NK-92 (cell line): Measurements from ENCODE around the gene NME4.
"Not testable (repeated sequence)": the region's sequence is repeated elsewhere in the genome, so short reads cannot be mapped to it uniquely, and the experiment has no call there.

ENCODE experiments used
- DNase-seq: peaks from one replicate; lab custom pipeline; 2025; ENCODE audit not compliant: unreplicated experiment; lab: John Stamatoyannopoulos, UW

NME4 gene

DNA sequence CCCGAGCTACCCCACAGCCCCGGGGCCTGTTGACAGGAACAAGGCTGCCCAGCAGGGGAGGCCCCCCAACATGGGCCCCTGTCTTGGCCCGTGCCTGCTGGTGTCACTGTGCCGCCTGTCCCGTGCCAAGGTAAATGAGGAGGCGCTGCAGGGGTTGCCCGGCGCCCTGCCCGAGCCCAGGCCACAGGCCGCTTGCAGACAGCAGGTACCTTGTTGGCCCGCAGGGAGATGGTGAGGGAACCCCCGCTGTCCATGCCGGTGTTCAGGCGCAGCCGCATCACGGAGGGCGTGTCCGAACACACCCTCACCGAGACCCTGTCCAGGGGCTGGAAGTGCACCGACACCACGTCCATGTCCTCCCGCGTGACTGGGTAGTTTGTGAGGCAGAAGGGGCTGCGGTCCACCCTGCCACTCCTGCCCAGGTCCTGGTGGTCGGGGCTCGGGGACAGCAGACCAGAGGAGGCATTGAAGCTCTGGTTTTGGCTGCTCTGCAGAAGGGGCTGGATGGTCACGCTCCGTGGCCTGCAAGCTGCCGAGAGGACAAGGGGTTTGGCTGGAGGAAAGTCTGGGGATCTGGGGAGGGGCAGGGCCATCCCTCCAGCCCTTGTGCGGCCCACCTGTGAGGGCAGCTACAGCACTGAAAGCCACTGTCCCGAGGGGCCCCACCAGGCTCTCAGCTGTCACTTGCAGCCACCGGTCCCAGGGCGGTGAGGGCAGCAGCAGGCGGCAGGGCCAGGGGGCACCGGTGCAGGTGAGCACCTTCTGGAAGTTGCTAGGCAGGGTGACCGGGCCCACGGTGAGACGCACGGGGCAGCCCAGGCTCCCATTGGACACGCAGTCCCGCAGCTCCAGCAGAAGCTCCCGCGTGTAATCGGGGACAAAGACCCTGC is 20.8 kb upstream of the NME4 start:
- no peak for DNase-seq

DNA sequence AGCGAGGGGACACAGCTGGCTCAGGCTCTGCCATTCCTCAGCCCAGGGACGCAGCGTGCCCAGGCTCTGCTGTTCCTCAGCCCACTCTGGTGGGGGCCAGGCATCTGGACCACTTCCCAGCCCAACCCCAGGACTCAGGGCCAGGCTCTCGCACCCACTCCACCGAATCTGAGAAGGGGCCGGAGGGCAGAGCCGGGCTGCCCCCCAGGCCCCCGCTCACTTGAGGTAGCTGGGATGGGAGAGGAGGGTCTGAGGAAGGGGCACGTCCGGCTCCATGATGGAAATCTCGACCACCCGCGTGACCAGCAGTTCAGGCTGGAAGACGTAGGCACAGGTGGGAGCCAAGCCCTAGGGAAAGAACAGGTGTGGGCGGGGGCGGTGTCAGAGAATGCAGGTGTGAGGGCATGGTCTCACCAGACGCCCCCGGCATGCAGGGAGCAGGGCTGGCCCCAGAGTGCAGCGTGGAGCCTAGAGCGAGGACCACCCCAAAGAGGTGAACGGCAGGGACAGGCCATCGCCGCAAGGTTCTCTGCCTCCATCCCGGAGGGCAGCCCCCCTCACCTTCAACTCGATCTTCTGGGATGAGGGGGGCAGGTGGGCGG is 20.1 kb upstream of the NME4 start:
- no peak for DNase-seq

DNA sequence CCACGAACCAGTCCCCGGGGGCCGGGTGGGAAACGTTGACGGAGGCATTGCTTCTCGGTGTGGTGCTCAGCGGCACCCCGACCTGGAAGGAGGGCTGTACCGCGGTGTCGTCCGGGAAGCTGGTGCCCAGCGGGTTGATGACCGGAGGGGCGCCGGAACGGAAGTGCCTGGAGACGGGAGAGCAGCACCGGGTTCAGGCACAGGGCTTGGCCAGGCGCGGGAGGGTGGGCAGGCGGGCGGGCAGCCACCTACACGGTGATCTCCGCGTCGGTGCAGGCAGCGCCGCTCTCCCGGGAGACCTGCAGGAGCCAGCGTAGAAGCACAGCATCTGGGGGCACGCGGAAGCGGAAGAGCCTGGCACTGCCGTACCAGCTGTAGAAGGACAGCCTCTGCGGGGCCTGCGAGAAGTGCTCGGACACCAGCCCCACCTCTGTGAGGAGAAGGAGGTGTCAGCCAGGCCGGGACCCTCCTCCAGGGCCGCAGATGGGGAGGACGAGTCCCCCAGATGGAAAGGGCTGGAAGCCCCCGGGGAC is 19.5 kb upstream of the NME4 start:
- DNase-seq: no peak

DNA sequence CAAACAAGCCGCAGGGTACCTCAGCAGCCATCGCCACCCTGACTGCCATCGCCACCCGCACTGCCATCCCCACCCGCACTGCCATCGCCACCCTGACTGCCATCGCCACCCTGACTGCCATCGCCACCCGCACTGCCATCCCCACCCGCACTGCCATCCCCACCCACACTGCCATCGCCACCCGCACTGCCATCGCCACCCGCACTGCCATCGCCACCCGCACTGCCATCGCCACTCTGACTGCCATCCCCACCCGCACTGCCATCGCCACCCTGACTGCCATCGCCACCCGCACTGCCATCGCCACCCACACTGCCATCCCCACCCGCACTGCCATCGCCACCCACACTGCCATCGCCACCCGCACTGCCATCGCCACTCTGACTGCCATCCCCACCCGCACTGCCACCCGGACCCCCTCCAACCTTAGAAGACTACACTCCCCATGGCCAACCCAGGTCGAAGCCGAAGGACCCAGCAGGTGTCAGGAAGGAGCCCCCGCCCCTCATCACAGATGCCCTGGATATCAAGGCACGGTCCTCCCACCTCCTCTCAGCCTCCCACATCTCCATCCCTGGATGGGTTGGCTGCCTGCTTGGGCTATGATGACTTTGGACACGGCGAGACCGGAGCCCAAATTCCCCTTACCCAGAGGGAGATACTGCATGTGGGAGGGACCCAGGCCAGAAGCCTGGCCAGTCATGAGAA is 18.7 kb upstream of the NME4 start:
- not testable (repeated sequence) for DNase-seq

- no peak for DNase-seq
Measured at GRCh38 chr16:378821-379182, 18.2 kb upstream of the NME4 start.

GRCh38 chr16:379183-379960 is 17.6 kb upstream of the NME4 start:
- no peak for DNase-seq

- no peak for DNase-seq
Measured at GRCh38 chr16:379961-380761, 16.8 kb upstream of the NME4 start.

DNA sequence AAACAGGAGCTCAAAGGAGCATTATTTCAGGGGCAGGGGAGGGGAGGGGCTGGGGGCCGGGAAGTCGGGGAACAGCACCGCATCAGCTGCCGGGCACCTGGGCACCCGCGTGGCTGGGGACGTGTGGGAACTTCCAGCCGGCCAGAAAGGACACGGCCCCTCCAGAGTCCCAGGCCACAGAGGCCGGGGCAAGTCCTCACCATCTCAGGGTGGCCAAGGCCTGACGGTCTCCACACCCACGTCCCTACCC is 16.3 kb upstream of the NME4 start:
- DNase-seq: no peak

DNA sequence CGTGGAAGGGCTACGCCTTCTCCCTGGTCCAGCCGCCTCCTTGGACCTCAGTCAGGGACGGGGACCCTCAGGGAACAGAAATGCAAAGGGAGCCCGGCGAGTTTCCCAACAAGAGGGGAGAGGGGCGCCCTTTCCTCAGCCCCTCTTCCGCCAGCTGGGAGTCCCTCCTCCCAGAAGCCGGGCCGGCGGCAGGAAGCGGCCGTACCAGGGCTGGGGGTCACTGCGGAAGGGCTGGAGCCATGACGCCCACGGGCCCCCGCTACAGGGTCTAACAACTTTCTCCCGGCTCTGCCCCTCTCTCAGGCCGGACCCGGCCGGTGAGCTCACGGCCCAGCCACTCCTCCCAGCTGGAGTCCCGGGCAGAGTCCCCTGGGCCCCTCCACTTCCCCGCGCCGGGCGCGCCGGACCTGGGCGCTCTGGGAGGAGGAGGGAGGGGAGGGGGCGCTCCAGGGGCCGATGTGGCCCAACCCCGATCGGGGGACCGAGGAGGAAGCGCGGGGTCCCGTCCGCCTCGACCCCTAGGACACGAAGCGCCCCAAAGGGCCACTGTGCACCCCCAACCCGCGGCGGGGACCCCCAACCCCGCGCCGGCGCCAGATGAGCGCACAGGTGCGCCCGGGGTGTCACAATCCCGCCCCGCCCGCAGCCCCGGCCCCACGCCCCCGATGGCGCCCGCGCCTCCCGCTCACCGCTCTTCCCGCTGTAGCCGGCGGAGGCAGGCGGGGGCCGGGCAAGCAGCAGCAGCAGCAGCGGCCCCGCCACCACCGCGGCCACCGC is 15.8 kb upstream of the NME4 start:
- DNase-seq: no peak

DNA sequence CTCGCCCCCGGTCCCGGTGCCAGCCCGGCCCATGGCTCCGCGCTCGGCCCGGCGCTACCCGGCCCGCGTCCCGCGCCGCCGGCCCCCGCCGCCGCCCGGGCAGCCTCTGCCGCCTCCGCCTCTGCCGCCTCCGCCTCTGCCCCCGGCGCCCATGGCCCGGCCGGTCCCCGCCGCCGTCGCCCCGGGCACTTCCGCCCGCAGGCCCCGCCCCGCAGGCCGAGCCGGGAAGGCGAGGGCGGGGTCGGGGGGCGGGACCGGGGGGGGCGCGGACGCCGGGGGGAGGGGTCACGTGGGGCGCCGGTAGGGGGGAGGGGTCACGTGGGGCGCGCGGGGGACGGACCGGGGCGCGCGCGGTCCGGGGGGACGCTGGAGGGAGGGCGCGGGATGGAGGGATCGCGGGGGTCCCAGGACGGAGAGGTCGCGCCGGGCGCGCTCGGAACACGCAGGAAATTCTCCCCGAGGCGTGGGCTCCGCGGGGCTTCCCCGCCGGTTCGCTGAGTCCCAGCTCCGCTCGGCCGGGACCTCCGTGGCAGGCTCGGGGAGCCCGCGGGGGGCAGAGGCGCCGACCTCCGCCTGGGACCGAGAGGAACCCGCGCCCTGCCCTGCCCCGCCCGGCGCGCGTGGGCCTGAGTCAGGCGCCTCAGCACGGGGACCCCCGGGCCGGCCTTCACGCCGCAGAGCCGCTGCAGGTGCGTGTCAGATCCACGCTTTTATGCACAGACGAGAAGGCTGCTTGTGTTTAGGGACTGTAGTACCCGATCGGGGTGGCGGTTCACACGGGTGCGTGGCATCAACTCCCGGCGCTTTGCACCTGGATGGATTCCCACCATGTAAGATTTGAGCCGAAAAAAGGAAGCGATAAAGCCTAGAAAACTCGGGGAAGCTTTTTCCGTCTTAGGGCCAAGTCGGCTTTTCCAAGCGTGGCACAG is 14.9 kb upstream of the NME4 start, which contains the start of gene PGAP6:
TSS of gene PGAP6 (minus strand) at position 190 of the 929 bp plus-strand sequence. CDS start at position 33, 157 bp downstream.
- DNase-seq: no peak

DNA sequence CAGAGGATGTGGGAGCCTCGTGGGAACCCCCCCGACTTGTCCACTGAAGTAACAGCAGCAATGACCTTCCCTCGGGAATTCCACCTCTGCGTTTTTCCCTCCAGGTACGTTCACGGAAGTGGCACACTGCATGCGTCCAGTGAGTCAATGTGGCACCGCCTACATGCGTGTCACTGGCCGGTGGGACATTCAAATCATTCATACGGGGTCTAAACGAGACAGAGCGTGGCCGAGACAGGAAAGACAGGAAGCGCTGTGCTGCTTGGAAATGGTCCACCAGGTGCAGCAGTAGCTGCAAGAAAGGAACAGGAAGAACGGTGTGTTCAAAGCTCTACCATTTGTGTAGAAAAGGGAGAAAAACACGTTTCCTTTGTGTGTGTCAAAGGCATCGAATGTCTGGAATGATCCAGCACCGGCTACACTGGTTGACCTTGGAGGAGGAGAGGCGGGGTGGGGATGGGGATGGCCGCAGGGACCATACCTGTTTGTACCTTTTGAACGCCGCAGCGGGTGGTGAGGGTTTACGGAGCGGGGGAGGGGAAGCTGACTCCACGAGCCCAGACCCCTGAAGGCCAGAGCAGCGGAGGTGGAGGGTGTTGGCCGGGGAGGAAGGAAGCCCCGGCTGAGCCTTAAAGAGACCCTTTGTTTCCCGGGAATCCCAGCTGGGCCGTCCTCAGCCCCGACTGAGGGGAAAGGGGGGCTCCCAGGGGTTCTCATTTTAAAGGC is 13.5 kb upstream of the NME4 start:
- DNase-seq: no peak

- no peak for DNase-seq
Measured at GRCh38 chr16:386641-387156, 10.3 kb upstream of the NME4 start.

- not testable (repeated sequence) for DNase-seq
Measured at GRCh38 chr16:387761-388666, 9.0 kb upstream of the NME4 start.

DNA sequence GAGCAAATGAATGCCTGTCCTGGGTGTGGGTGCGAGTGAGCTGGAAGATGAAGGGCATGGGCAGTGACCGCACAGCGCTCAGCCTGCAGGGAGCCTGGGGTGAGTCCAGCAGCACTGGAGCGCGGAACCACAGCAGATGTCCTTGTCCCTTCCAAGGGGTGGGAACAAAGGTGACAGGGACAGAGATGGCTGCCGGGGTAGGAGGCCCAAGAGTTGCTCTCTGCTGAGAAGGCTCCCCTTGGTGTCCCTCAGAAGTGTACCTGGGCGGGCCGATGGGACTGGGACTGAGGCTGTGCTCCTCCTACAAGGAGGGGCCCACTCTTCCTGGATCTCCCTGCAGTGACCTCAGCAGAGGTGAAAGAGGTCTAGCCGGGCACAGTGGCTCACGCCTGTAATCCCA is 7.6 kb upstream of the NME4 start:
- DNase-seq: no peak

DNA sequence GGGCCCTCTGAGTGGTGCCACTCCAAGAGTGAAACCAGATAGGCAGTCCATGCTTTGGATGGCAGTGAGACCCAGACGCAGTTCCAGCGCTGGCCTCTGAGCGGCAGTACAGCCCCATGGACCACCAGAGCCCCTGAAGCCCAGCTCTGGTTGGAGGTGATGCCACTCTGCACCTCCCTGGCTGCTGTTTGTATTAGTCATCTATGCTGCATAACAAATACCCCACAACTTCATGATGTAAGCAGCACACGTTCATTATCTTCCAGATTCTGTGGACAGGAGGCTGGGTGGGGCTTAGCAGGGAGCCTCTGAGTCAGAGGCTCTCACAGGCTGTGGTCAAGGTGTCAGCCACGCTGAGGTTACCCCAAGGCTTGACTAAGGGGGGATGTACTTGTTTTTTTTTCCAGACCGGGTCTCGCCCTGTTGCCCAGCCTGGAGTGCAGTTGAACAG is 5.1 kb upstream of the NME4 start:
- DNase-seq: no peak

- no peak for DNase-seq
Measured at GRCh38 chr16:392450-393030, 4.5 kb upstream of the NME4 start.
